ENCODE measurements around the gene PLCD3. TPM values are rescaled to one million over a fixed set of nuclear protein-coding genes. Genes with fewer than 3 reads are reported as not detected.

Gene PLCD3
- total and polyA plus RNA-seq, 2 of the 13 experiments (the other 11 are each of a cell fraction or from before 2014, with no cell fraction given) = 11.3 to 39.1 TPM

DNA sequence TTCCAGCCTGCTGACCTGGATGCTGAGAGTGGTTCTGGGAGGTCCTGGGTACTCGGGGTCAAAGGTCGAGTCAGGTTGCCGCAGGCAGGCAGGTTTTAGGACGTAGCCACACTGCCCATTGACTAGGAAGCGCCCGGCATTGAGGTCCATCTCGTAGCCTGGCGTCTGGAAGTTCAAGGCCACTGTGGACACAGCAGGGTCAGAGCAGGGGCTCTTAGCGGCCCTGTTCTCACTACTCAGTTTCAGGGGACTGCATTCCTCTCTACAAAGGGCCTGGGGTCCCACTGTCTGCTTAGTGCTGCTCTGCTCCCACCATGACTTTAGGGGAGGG, 18.9 kb downstream of the PLCD3 start (continued):
- TF ChIP-seq, protein P1, sequence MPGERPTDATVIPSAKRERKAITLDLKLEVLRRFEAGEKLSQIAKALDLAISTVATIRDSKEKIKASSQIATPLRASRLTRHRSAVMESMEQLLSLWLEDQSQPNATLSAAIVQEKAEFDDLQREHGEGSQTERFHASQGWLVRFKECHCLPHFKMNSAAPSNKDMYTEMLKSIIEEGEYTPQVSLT (CRISPR knock-in tag; IDR thresholded peaks at IDR 0.05; ENCODE audit: borderline replicate concordance, low read depth) = no peak
- TF ChIP-seq, protein P2, sequence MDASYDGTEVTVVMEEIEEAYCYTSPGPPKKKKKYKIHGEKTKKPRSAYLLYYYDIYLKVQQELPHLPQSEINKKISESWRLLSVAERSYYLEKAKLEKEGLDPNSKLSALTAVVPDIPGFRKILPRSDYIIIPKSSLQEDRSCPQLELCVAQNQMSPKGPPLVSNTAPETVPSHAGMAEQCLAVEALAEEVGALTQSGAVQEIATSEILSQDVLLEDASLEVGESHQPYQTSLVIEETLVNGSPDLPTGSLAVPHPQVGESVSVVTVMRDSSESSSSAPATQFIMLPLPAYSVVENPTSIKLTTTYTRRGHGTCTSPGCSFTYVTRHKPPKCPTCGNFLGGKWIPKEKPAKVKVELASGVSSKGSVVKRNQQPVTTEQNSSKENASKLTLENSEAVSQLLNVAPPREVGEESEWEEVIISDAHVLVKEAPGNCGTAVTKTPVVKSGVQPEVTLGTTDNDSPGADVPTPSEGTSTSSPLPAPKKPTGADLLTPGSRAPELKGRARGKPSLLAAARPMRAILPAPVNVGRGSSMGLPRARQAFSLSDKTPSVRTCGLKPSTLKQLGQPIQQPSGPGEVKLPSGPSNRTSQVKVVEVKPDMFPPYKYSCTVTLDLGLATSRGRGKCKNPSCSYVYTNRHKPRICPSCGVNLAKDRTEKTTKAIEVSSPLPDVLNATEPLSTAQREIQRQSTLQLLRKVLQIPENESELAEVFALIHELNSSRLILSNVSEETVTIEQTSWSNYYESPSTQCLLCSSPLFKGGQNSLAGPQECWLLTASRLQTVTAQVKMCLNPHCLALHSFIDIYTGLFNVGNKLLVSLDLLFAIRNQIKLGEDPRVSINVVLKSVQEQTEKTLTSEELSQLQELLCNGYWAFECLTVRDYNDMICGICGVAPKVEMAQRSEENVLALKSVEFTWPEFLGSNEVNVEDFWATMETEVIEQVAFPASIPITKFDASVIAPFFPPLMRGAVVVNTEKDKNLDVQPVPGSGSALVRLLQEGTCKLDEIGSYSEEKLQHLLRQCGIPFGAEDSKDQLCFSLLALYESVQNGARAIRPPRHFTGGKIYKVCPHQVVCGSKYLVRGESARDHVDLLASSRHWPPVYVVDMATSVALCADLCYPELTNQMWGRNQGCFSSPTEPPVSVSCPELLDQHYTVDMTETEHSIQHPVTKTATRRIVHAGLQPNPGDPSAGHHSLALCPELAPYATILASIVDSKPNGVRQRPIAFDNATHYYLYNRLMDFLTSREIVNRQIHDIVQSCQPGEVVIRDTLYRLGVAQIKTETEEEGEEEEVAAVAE (CRISPR knock-in tag; IDR thresholded peaks at IDR 0.05; ENCODE audit: borderline replicate concordance) = no peak
- TF ChIP-seq THYN1 (CRISPR knock-in tag; IDR thresholded peaks at IDR 0.05; ENCODE audit: borderline replicate concordance, low read depth) (no peak), SAP130 (CRISPR knock-in tag; IDR thresholded peaks at IDR 0.05; ENCODE audit: low read depth) (peak; percentile 30; the same call in 1 of the 2 replicates), CCDC6 (CRISPR knock-in tag; IDR thresholded peaks at IDR 0.05) (no peak), ZNF788 (CRISPR knock-in tag; IDR thresholded peaks at IDR 0.05; ENCODE audit: borderline replicate concordance) (no peak), ZNF644 (CRISPR knock-in tag; IDR thresholded peaks at IDR 0.05; ENCODE audit: low read depth) (no peak), KMT2A (CRISPR knock-in tag; IDR thresholded peaks at IDR 0.05) (no peak), ZNF207 (IDR thresholded peaks at IDR 0.05; ENCODE audit: borderline replicate concordance) (no peak), SALL2 (CRISPR knock-in tag; IDR thresholded peaks at IDR 0.05) (no peak), KAT2B (IDR thresholded peaks at IDR 0.05; ENCODE audit: borderline replicate concordance, low read depth, low read length) (no peak), ZNF17 (CRISPR knock-in tag; IDR thresholded peaks at IDR 0.05) (no peak), RBAK (CRISPR knock-in tag; IDR thresholded peaks at IDR 0.05) (no peak), ZNF3 (CRISPR knock-in tag; IDR thresholded peaks at IDR 0.05) (no peak), NFE2L1 (CRISPR knock-in tag; IDR thresholded peaks at IDR 0.05; ENCODE audit: borderline replicate concordance) (no peak), RFXANK (CRISPR knock-in tag; IDR thresholded peaks at IDR 0.05) (no peak)
- TF ChIP-seq, protein P3, sequence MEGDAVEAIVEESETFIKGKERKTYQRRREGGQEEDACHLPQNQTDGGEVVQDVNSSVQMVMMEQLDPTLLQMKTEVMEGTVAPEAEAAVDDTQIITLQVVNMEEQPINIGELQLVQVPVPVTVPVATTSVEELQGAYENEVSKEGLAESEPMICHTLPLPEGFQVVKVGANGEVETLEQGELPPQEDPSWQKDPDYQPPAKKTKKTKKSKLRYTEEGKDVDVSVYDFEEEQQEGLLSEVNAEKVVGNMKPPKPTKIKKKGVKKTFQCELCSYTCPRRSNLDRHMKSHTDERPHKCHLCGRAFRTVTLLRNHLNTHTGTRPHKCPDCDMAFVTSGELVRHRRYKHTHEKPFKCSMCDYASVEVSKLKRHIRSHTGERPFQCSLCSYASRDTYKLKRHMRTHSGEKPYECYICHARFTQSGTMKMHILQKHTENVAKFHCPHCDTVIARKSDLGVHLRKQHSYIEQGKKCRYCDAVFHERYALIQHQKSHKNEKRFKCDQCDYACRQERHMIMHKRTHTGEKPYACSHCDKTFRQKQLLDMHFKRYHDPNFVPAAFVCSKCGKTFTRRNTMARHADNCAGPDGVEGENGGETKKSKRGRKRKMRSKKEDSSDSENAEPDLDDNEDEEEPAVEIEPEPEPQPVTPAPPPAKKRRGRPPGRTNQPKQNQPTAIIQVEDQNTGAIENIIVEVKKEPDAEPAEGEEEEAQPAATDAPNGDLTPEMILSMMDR (CRISPR knock-in tag; IDR thresholded peaks at IDR 0.05) = peak; percentile 14; the same call in 1 of the 2 replicates
